ENCODE data around the gene TRIOBP.

DNA sequence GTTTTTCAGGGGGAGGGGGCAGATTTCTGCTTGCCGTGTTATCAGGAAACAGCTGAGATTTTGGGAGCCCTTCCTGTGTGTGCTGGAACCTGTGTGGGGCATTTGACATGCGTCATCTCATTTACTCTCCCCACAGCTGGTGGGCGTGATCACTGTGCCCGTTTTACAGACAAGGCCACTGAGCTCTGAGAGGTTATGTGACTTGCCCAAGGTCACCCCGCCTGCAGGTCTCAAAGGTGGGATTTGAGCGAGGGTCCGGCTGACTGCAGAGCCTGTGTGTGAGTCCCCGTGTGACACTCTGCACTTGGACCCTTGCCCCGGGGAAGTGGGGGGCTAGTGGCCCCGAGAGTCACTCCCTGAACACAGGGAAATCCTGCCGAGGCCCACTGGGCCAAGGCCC, 62.4 kb downstream of the TRIOBP start:
- TF ChIP-seq, protein P1, sequence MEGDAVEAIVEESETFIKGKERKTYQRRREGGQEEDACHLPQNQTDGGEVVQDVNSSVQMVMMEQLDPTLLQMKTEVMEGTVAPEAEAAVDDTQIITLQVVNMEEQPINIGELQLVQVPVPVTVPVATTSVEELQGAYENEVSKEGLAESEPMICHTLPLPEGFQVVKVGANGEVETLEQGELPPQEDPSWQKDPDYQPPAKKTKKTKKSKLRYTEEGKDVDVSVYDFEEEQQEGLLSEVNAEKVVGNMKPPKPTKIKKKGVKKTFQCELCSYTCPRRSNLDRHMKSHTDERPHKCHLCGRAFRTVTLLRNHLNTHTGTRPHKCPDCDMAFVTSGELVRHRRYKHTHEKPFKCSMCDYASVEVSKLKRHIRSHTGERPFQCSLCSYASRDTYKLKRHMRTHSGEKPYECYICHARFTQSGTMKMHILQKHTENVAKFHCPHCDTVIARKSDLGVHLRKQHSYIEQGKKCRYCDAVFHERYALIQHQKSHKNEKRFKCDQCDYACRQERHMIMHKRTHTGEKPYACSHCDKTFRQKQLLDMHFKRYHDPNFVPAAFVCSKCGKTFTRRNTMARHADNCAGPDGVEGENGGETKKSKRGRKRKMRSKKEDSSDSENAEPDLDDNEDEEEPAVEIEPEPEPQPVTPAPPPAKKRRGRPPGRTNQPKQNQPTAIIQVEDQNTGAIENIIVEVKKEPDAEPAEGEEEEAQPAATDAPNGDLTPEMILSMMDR (conservative IDR thresholded peaks at IDR 0.05; ENCODE audit: low read depth, low read length), result no peak
- no peak for TF ChIP-seq EZH2 (IDR thresholded peaks at IDR 0.05; ENCODE audit: borderline replicate concordance, low read depth, low read length, poor library complexity, severe bottlenecking)
